Heart right ventricle (tissue), 16 donors: Measurements from ENCODE around the gene CDHR5. TPM values are rescaled to one million over a fixed set of nuclear protein-coding genes. Genes with fewer than 3 reads are reported as not detected.

Source experiments
- ATAC-seq, 8 donors: fragments of 200-7000 bp; cut with Tn5 transposase; one replicate each; pipeline ENCODE4 v1.9.1; 2020; ENCODE audit warnings: mild to moderate bottlenecking in 8 of 8, moderate library complexity in 8 of 8, moderate number of reproducible peaks in 1 of 8
- DNase-seq, 2 donors: peaks; one replicate each; pipeline ENCODE4 v3.0.0-alpha.2; 2020
- H3K27ac ChIP-seq, 10 donors: fragments of 200-600 bp; sonication (generic) in 2 of 10; one replicate each; pipeline versions ENCODE4 v1.5.0 to v1.8.0; 2020 to 2022; ENCODE audit warnings: mild to moderate bottlenecking in 3 of 10
- H3K27me3 ChIP-seq, 7 donors: fragments of 200-600 bp; one replicate each; pipeline ENCODE4 v1.8.0; 2021 to 2022; ENCODE audit warnings: mild to moderate bottlenecking in 2 of 7
- H3K36me3 ChIP-seq, 9 donors: fragments of 200-600 bp; sonication (generic) in 1 of 9; one replicate each; pipeline versions ENCODE4 v1.5.0 to v1.8.0; 2020 to 2022; ENCODE audit warnings: mild to moderate bottlenecking in 2 of 9
- H3K4me1 ChIP-seq, 9 donors: fragments of 200-600 bp; sonication (generic) in 1 of 9; one replicate each; pipeline versions ENCODE4 v1.5.0 to v1.8.0; 2020 to 2022; ENCODE audit warnings: mild to moderate bottlenecking in 4 of 9
- H3K4me3 ChIP-seq, 10 donors: fragments of 200-600 bp; sonication (generic) in 2 of 10; one replicate each; pipeline versions ENCODE4 v1.5.0 to v1.8.0; 2020 to 2022; ENCODE audit warnings: mild to moderate bottlenecking in 7 of 10, moderate library complexity in 2 of 10
- H3K9me3 ChIP-seq, 11 donors: fragments of 200-600 bp in 10 of 11; sonication (generic) in 2 of 11; one replicate each; pipeline versions ENCODE4 v1.5.0 to v1.8.0; 2013 to 2022; ENCODE audit warnings: mild to moderate bottlenecking in 2 of 11, control low read depth in 1 of 11, moderate library complexity in 1 of 11
- CTCF ChIP-seq, 9 donors: fragments of 200-600 bp; sonication (generic) in 2 of 9; IDR thresholded peaks; one replicate each; pipeline versions ENCODE4 v1.5.0 to v1.8.0; 2021 to 2022; ENCODE audit warnings: antibody characterized with exemption in 9 of 9, mild to moderate bottlenecking in 5 of 9, moderate library complexity in 1 of 9
- WGBS, 2 donors: extraction: QIAGEN DNeasy Blood & Tissue Kit; methylation state at CpG; one replicate each; pipeline ENCODE4 v1.1.7; 2013; ENCODE audit warnings: inconsistent platforms in 1 of 2; 5-methylcytosine and 5-hydroxymethylcytosine counted together
- intact Hi-C, 10 donors: fragments of 100-400 bp; cut with DNase I; formaldehyde crosslinking; loops; one replicate each; pipeline versions ENCODE4 v1.11.1 to v1.14.2; 2022
- polyA plus RNA-seq, 2 donors: library from polyadenylated mRNA; stranded (reverse); fragments of 200-250 nt; gene quantifications; one replicate each; pipeline ENCODE4 v1.2.3, GENCODE V29; 2013
- total RNA-seq, 10 donors: library from RNA; stranded (reverse); fragmentation: NEBNext Ultra II Directional in 3 of 10; extraction: Animal tissue kit (Norgen Biotek cat#: 25700) in 3 of 10; gene quantifications; one replicate each; pipeline versions ENCODE4 v1.2.1 to v1.2.4, GENCODE V29; 2021 to 2023
- donor health status: Arrhythmogenic right ventricular cardiomyopathy.
- donor health status: ischemic (EF 13 %, LVEDD 7.1; RV severe dilation, severe dysfunction).
- donor health status: healthy with polysubstance abuse.
- donor health status: DM: no; HTN: yes; CAD: no.
- donor health status: DM: no; HTN: no; CAD: no.
- donor health status: ischemic (EF 25% LVEDD 6.9; RV normal size, moderate dysfunction).
- donor health status: ischemic (EF 25% LVEDD 5.7; RV mildly dilated, moderate dysfunction).
- donor health status: healthy.
- donor health status: DM: yes; HTN: yes; CAD: no.
- donor health status: Ischemic cardiomyopathy.
- donor health status: ischemic (EF 35%, LVEDD 5.7; RV mildly dilated, moderate dysfunction).
- donor health status: nonischemic (EF 11% LVEDD 7.7; RV severe dilation, severe dysfunction).
- donor health status: DM: yes; HTN: yes; CAD: no.
- donor health status: PGD.
- donor health status: ischemic (EF 29% LVEDD 5.4; RV normal size, mild dysfunction).
- donor health status: nonischemic (EF 23%, LVEDD 6.1; RV moderate dilation, normal function).

The CDHR5 gene
- total and polyA plus RNA-seq, 12 donors: not detected

- 75 to 76% methylated on average over 45 of the region's 45 CpGs for WGBS, 2 donors
- intact Hi-C loops: no loop called here
- no peak for DNase-seq
These were observed 16.6 kb downstream of the CDHR5 start for GRCh38 chr11:607971-608659.

DNA sequence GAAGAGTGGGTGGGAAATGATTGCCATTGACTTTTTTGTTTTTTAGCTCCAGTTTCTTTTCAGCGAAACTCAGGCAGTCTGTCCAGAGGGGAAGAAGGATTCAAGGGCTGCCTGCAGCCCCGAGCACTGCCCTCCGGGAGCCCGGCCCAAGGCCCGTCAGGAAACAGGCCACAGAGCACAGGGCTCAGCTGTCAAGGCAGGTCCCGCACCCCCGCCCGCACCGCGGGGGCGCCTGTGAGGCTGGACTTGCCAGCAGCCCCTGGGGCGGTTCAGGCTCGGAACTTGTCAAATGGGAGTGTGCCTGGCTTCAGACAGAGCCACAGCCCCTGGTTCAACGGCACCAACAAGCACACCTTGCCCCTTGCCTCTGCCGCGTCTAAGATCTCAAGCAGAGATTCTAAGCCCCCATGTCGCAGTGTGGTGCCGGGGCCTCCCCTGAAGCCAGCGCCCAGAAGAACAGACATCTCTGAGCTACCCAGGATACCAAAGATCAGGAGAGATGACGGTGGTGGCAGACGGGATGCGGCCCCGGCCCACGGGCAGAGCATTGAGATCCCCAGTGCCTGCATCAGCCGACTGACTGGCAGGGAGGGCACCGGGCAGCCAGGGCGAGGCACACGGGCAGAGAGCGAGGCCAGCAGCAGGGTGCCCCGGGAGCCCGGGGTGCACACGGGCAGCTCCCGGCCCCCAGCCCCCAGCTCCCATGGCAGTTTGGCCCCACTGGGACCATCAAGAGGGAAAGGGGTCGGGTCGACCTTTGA, 17.6 kb downstream of the CDHR5 start:
- no peaks in the 10 kb centered on the region for H3K9me3 ChIP-seq
- H3K36me3 ChIP-seq: peaks cover 6 to 100% (median 69%) of the 10 kb centered on the region in 9 donors
- intact Hi-C loops: no loop called here
- TF ChIP-seq CTCF (IDR thresholded peaks at IDR 0.05): no peak
- DNase-seq: no peak
- no peak overlapping the region for H3K4me3 ChIP-seq
- H3K27ac ChIP-seq: no peak overlapping the region
- ATAC-seq: no peak
- H3K27me3 ChIP-seq: no peaks in the 10 kb centered on the region
- peaks cover 0 to 23% (median 13%) of the 10 kb centered on the region in 9 donors for H3K4me1 ChIP-seq
- 92 to 93% methylated on average over 35 of the region's 35 CpGs for WGBS, 2 donors

More at GRCh38 chr11:607971-608659, 16.6 kb downstream of the CDHR5 start:
- Histone ChIP-seq H3K36me3 (peaks cover 3 to 100% (median 78%) of the 10 kb centered on the region in 9 donors), H3K4me1 (peaks cover under 1 to 29% (median 13%) of the 10 kb centered on the region in 9 donors), H3K27ac (peak overlapping the region in 6 of 10 donors; percentile 20 to 65 (median 38)), H3K4me3 (peak overlapping the region in 1 of 10 donors; percentile 3), H3K9me3 (no peaks in the 10 kb centered on the region), H3K27me3 (no peaks in the 10 kb centered on the region)
- ATAC-seq: peak in 3 of 8 donors; percentile 3 to 21 (median 6)
- TF ChIP-seq CTCF (IDR thresholded peaks at IDR 0.05): no peak

- intact Hi-C loops: no loop called here
- Histone ChIP-seq H3K27me3 (no peaks in the 10 kb centered on the region), H3K4me3 (no peak overlapping the region), H3K9me3 (no peaks in the 10 kb centered on the region), H3K36me3 (peaks cover 6 to 100% (median 69%) of the 10 kb centered on the region in 9 donors), H3K4me1 (peaks cover 0 to 23% (median 13%) of the 10 kb centered on the region in 9 donors), H3K27ac (peak overlapping the region in 8 of 10 donors; percentile 36 to 66 (median 45))
- peak; percentile 69 to 78 for DNase-seq
- peak; percentile 46 to 95 (median 86) for ATAC-seq
- WGBS, 2 donors: 60% methylated on average over 16 to 19 of the region's 19 CpGs
- TF ChIP-seq CTCF (IDR thresholded peaks at IDR 0.05): no peak
These were observed 18.5 kb downstream of the CDHR5 start for GRCh38 chr11:606245-606644.

DNA sequence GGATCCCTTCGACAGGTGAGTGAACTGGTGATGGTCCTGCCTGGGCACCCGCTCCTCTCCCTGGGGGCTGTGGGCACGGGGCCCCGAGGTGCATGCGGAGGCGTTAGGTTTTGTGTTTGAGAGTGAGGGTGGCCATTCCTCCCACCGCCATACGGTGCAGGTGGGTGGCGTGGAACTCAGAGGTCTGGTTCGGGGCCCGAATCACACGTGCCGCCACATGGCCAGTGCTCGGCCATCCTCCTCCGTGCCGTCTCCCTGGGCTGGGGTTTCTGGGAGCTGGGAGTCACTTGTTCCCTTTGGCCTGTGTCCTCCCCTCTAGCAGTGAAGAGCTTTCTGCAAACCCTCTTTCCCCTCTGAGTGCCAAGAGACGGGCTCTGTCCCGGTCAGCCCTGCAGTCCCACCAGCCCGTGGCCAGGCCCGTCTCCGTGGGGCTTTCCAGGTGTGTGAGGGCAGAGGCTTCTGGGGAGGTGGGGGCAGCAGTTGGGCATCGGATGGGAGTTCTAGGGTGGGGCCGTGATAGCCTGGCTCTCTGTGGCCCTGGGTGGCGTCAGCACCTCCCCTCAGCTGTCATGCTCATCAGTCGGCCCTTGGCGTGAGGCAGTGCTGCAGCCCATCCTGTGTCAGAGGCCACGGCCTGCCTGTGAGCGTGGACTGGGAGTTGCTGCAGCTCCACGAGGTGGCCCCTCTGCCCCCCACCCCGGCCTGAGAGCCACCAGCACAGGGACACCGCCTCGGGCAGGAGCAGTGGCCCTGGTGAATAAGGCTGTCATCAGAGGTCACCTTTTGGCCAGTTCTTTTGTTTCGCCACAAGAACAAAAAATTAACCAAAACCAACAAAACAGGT, 19.2 kb downstream of the CDHR5 start:
- ATAC-seq (peak in 2 of 8 donors; percentile 1 to 6), DNase-seq (no peak)
- 91 to 92% methylated on average over 33 of the region's 33 CpGs for WGBS, 2 donors
- no peaks in the 10 kb centered on the region for H3K9me3 ChIP-seq
- no peaks in the 10 kb centered on the region for H3K27me3 ChIP-seq
- TF ChIP-seq CTCF (IDR thresholded peaks at IDR 0.05): no peak
- H3K4me3 ChIP-seq: no peak overlapping the region
- peak overlapping the region in 8 of 10 donors; percentile 36 to 66 (median 45) for H3K27ac ChIP-seq
- intact Hi-C loops: loop anchor here in 1 of 10 donors (1.0 kb wide), 1 partner anchor 34 kb away; no protein-coding TSS in a partner anchor
- H3K4me1 ChIP-seq: peaks cover 0 to 23% (median 13%) of the 10 kb centered on the region in 9 donors
- H3K36me3 ChIP-seq: peaks cover 4 to 100% (median 67%) of the 10 kb centered on the region in 9 donors
